Mesenchymal stem cell (in vitro differentiated cells and primary cell): Measurements from ENCODE around the gene DDX52.
A peak's percentile ranks its signal among the peaks of the same experiment; 100 is the strongest.
"Not testable (repeated sequence)": the region's sequence is repeated elsewhere in the genome, so short reads cannot be mapped to it uniquely, and the experiment has no call there.

Experiments used
- DNase-seq: peaks from one replicate; pipeline ENCODE4 v3.0.0-alpha.2; 2013
- H2AFZ ChIP-seq: one replicate; pipeline ENCODE4 v1.6.1; 2013; ENCODE audit warnings: low read depth, mild to moderate bottlenecking, control low read depth, inconsistent platforms, low read length, moderate library complexity
- H2AK5ac ChIP-seq: 2 replicates; pipeline ENCODE4 v1.6.1; 2013; ENCODE audit warnings: low read length, moderate library complexity, mild to moderate bottlenecking, inconsistent platforms; ENCODE audit not compliant: severe bottlenecking
- H2BK120ac ChIP-seq: one replicate; pipeline ENCODE4 v1.6.1; 2013; ENCODE audit warnings: low read depth, mild to moderate bottlenecking, inconsistent platforms, low read length, moderate library complexity
- H2BK12ac ChIP-seq, 2 experiments: one replicate each; pipeline ENCODE4 v1.6.1; 2013; ENCODE audit warnings: inconsistent platforms in 2 of 2, low read length in 2 of 2, mild to moderate bottlenecking in 2 of 2, moderate library complexity in 2 of 2, control low read depth in 1 of 2
- H2BK15ac ChIP-seq: one replicate; pipeline ENCODE4 v1.6.1; 2013; ENCODE audit warnings: mild to moderate bottlenecking, low read depth, inconsistent platforms; ENCODE audit not compliant: poor library complexity, severe bottlenecking
- H2BK5ac ChIP-seq: 2 replicates; pipeline ENCODE4 v1.6.1; 2013; ENCODE audit warnings: low read depth, mild to moderate bottlenecking, low read length, control low read depth, inconsistent platforms; ENCODE audit not compliant: poor library complexity, severe bottlenecking
- H3K14ac ChIP-seq, 2 experiments: one replicate each; pipeline ENCODE4 v1.6.1; 2013; ENCODE audit warnings: inconsistent platforms in 2 of 2, low read length in 2 of 2, control low read depth in 1 of 2, mild to moderate bottlenecking in 1 of 2, moderate library complexity in 1 of 2
- H3K18ac ChIP-seq, 2 experiments: one replicate each; pipeline ENCODE4 v1.6.1; 2013; ENCODE audit warnings: inconsistent platforms in 2 of 2, low read length in 2 of 2, control low read depth in 1 of 2, low read depth in 1 of 2, mild to moderate bottlenecking in 1 of 2
- H3K23ac ChIP-seq, 2 experiments: one replicate each; pipeline ENCODE4 v1.6.1; 2013; ENCODE audit warnings: inconsistent platforms in 2 of 2, low read length in 2 of 2, mild to moderate bottlenecking in 2 of 2, moderate library complexity in 2 of 2, control low read depth in 1 of 2
- H3K27ac ChIP-seq: 2 replicates; pipeline ENCODE4 v1.5.1; 2013; ENCODE audit warnings: mild to moderate bottlenecking, moderate library complexity, low read length, control low read depth, inconsistent platforms; ENCODE audit not compliant: poor library complexity, severe bottlenecking
- H3K27me3 ChIP-seq, 2 experiments: 2 replicates each; pipeline versions ENCODE4 v1.6.1 to v1.7.0; 2013; ENCODE audit warnings: low read length in 2 of 2, mild to moderate bottlenecking in 2 of 2, moderate library complexity in 2 of 2, control low read depth in 1 of 2, inconsistent platforms in 1 of 2; ENCODE audit not compliant: control insufficient read depth in 1 of 2, insufficient read depth in 1 of 2
- H3K36me3 ChIP-seq, 2 experiments: 2 replicates each; pipeline versions ENCODE4 v1.6.1 to v1.7.0; 2013; ENCODE audit warnings: low read length in 2 of 2, control low read depth in 1 of 2, inconsistent platforms in 1 of 2, low read depth in 1 of 2, mild to moderate bottlenecking in 1 of 2; ENCODE audit not compliant: insufficient read depth in 2 of 2, control insufficient read depth in 1 of 2
- H3K4ac ChIP-seq, 2 experiments: one replicate each; pipeline ENCODE4 v1.6.1; 2013; ENCODE audit warnings: inconsistent platforms in 2 of 2, low read length in 2 of 2, mild to moderate bottlenecking in 2 of 2, moderate library complexity in 2 of 2, control low read depth in 1 of 2, low read depth in 1 of 2
- H3K4me1 ChIP-seq: 2 replicates; pipeline ENCODE4 v1.6.1; 2013; ENCODE audit warnings: low read depth, low read length, control low read depth; ENCODE audit not compliant: control insufficient read depth, insufficient read depth
- H3K4me2 ChIP-seq: 2 replicates; pipeline ENCODE4 v1.6.1; 2013; ENCODE audit warnings: low read length, mild to moderate bottlenecking, inconsistent platforms; ENCODE audit not compliant: poor library complexity, severe bottlenecking
- H3K4me3 ChIP-seq, 2 experiments: 2 replicates each; pipeline versions ENCODE4 v1.5.1 to v1.7.0; 2013; ENCODE audit warnings: low read length in 2 of 2, mild to moderate bottlenecking in 2 of 2, control low read depth in 1 of 2, low read depth in 1 of 2; ENCODE audit not compliant: insufficient read depth in 1 of 2
- H3K79me1 ChIP-seq: replicated peaks from 2 replicates; pipeline ENCODE4 v1.6.1; 2013; ENCODE audit warnings: mild to moderate bottlenecking, control low read depth, low read length, inconsistent platforms; ENCODE audit not compliant: poor library complexity, severe bottlenecking
- H3K9ac ChIP-seq: 2 replicates; pipeline ENCODE4 v1.7.0; 2013; ENCODE audit warnings: mild to moderate bottlenecking, low read length, moderate library complexity
- H3K9me3 ChIP-seq: 2 replicates; pipeline ENCODE4 v1.7.0; 2013; ENCODE audit warnings: mild to moderate bottlenecking, low read length; ENCODE audit not compliant: control insufficient read depth
- H4K8ac ChIP-seq: one replicate; pipeline ENCODE4 v1.6.1; 2013; ENCODE audit warnings: inconsistent platforms, mild to moderate bottlenecking, low read length, moderate library complexity
- H4K91ac ChIP-seq: one replicate; pipeline ENCODE4 v1.6.1; 2013; ENCODE audit warnings: mild to moderate bottlenecking, low read length, inconsistent platforms
- WGBS: methylation state at CpG from one replicate; pipeline ENCODE4 v1.1.7; 2013; ENCODE audit warnings: mixed read lengths; 5-methylcytosine and 5-hydroxymethylcytosine counted together

DDX52 gene

GRCh38 chr17:37610041-37610420 lies 33.2 kb downstream of the DDX52 start:
- H3K27me3 ChIP-seq, H2BK120ac ChIP-seq, H4K91ac ChIP-seq, H4K8ac ChIP-seq, H3K79me1 ChIP-seq, H3K4me1 ChIP-seq, H3K4ac ChIP-seq, H2BK15ac ChIP-seq, H2AFZ ChIP-seq, H2AK5ac ChIP-seq, H3K9me3 ChIP-seq, DNase-seq, H3K23ac ChIP-seq, H2BK12ac ChIP-seq, H3K14ac ChIP-seq: not testable (repeated sequence)
- H3K4me2 ChIP-seq, result peak overlapping the region; percentile 38
- H3K36me3 ChIP-seq, result peaks cover 0 to 26% of the 10 kb centered on the region in 2 experiments
- peak overlapping the region; percentile 95 for H3K27ac ChIP-seq
- peak overlapping the region; percentile 35 for H2BK5ac ChIP-seq
- 100% methylated on average over 4 of the region's 5 CpGs for WGBS
- H3K9ac ChIP-seq, result peak overlapping the region; percentile 96
- H3K4me3 ChIP-seq, result peak overlapping the region in 1 of 2 experiments; percentile 71
- peak overlapping the region in 1 of 2 experiments; percentile 43 for H3K18ac ChIP-seq

- WGBS, result 4% methylated on average over 53 of the region's 60 CpGs
- Histone ChIP-seq H3K14ac (peak within 1 kb of the TSS; percentile 23 to 82), H2BK12ac (peak within 1 kb of the TSS; percentile 8 to 11), H3K79me1 (peaks cover 3% of the 10 kb centered on the region), H2BK120ac (peak within 1 kb of the TSS; percentile 95), H3K27me3 (no peaks in the 10 kb centered on the region), H3K4me2 (peak within 1 kb of the TSS; percentile 81), H3K4me1 (peaks cover 4% of the 10 kb centered on the region), H3K18ac (peak within 1 kb of the TSS; percentile 93 to 97), H3K9ac (peak within 1 kb of the TSS; percentile 96), H2BK5ac (peak within 1 kb of the TSS; percentile 98), H2AFZ (no peak within 1 kb of the TSS), H2BK15ac (peak within 1 kb of the TSS; percentile 96), H3K23ac (no peak within 1 kb of the TSS), H3K4ac (peak within 1 kb of the TSS; percentile 72 to 86), H3K36me3 (peaks cover 0 to 25% of the 10 kb centered on the region in 2 experiments), H3K4me3 (peak within 1 kb of the TSS; percentile 78 to 91), H3K9me3 (no peaks in the 10 kb centered on the region), H4K8ac (peak within 1 kb of the TSS; percentile 97), H4K91ac (peak within 1 kb of the TSS; percentile 70), H2AK5ac (peak within 1 kb of the TSS; percentile 6), H3K27ac (peak within 1 kb of the TSS; percentile 95)
- peak; percentile 97 for DNase-seq
Observed at GRCh38 chr17:37609170-37610040, 33.8 kb downstream of the DDX52 start, which contains the start of gene SYNRG. SYNRG (minus strand) TSS chr17:37609418; CDS start chr17:37609355, 63 bp downstream.

DNA sequence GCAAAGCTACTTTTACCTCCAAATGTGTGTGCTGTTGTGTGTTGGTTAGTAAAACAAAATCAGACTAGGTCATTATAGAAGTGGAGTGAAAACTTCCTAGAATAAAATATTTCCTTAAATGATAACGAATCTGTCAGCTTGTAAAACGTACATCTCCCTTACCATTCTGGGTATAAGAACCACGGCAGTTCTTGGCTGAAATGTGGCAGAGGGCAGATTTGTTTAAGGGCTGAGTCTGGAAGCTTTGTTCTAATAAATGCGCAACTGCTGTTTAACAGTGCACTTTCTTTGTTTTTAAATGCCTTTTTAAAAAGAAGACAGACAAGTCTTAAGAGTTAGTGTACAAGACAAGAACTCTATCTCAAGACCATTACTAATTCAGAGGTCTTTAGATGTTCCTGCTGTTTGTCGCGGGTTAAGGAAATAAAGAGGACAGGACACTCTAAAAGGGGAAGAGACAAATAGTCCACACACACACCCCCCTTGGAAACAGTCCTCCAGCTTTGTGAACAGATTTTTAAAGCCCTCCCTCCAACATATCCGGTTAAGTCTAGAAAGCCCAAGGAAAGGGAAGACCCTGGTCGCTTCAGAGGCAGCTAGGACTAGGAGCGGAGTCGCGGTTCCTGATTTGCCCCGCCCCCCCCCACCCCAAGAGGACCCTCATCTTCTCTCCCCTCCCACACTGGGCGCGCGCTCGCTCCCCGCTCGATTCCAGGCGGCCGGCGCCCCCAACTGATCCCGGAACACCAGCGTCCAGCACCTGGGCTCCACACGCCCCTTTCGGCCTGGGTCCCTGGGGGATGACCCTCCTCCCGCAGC lies 34.7 kb downstream of the DDX52 start:
- Histone ChIP-seq H2BK5ac (peak overlapping the region; percentile 98), H3K4me3 (peak overlapping the region; percentile 78 to 91), H3K4ac (peak overlapping the region; percentile 72 to 86), H2BK15ac (peak overlapping the region; percentile 96), H3K14ac (peak overlapping the region; percentile 23 to 82), H4K91ac (peak overlapping the region; percentile 70), H2BK12ac (peak overlapping the region; percentile 8 to 11), H2AFZ (no peak overlapping the region), H3K9ac (peak overlapping the region; percentile 96), H3K27ac (peak overlapping the region; percentile 93), H3K36me3 (peaks cover 4 to 26% of the 10 kb centered on the region in 2 experiments), H3K4me2 (peak overlapping the region; percentile 81), H3K23ac (no peak overlapping the region), H4K8ac (peak overlapping the region; percentile 97), H3K9me3 (no peaks in the 10 kb centered on the region), H3K79me1 (peaks cover 3% of the 10 kb centered on the region), H3K27me3 (no peaks in the 10 kb centered on the region), H2AK5ac (peak overlapping the region; percentile 6), H3K18ac (peak overlapping the region; percentile 93 to 97), H2BK120ac (peak overlapping the region; percentile 95), H3K4me1 (peaks cover 4% of the 10 kb centered on the region)
- peak; percentile 59 for DNase-seq
- WGBS, result 0% methylated on average over 17 of the region's 26 CpGs
